CD14-positive monocyte (primary cell): ENCODE results near the gene BDH1. TPM values are rescaled to one million over a fixed set of nuclear protein-coding genes. Genes with fewer than 3 reads are reported as not detected.

ENCODE experiments used
- DNase-seq, 3 donors: peaks; one replicate each; pipeline ENCODE4 v3.0.0-alpha.2; 2011 to 2022
- H2AFZ ChIP-seq: 2 replicates; pipeline ENCODE4 v1.6.0; 2012; ENCODE audit warnings: mild to moderate bottlenecking, low read depth, low read length, inconsistent platforms; ENCODE audit not compliant: insufficient read depth, poor library complexity, severe bottlenecking
- H3K27ac ChIP-seq, 2 donors: 1 replicate in 1 of 2; 2 replicates in 1 of 2; pipeline ENCODE4 v1.5.1; 2012 to 2013; ENCODE audit warnings: low read length in 2 of 2, control low read depth in 1 of 2, inconsistent platforms in 1 of 2, low read depth in 1 of 2, mild to moderate bottlenecking in 1 of 2
- H3K27me3 ChIP-seq, 2 donors: one replicate each; pipeline versions ENCODE4 v1.6.0 to v1.6.1; 2011 to 2013; ENCODE audit warnings: low read length in 2 of 2; ENCODE audit not compliant: control insufficient read depth in 2 of 2, insufficient read depth in 2 of 2
- H3K36me3 ChIP-seq, 2 donors: replicated peaks in 1 of 2; 1 replicate in 1 of 2; 2 replicates in 1 of 2; pipeline versions ENCODE4 v1.5.1 to v1.6.1; 2012 to 2013; ENCODE audit warnings: low read length in 2 of 2, control low read depth in 1 of 2, inconsistent platforms in 1 of 2, mild to moderate bottlenecking in 1 of 2; ENCODE audit not compliant: insufficient read depth in 2 of 2, control insufficient read depth in 1 of 2
- H3K4me1 ChIP-seq, 2 donors: 1 replicate in 1 of 2; 2 replicates in 1 of 2; pipeline versions ENCODE4 v1.5.1 to v1.6.1; 2012 to 2013; ENCODE audit warnings: low read length in 2 of 2, control low read depth in 1 of 2, inconsistent platforms in 1 of 2, mild to moderate bottlenecking in 1 of 2, moderate library complexity in 1 of 2; ENCODE audit not compliant: insufficient read depth in 2 of 2, control insufficient read depth in 1 of 2
- H3K4me2 ChIP-seq: replicated peaks from 2 replicates; pipeline ENCODE3; 2012; ENCODE audit warnings: low read length, moderate library complexity, mild to moderate bottlenecking; ENCODE audit not compliant: poor library complexity, severe bottlenecking; ENCODE audit errors: extremely low read depth
- H3K4me3 ChIP-seq, 3 experiments: fragments of 200-600 bp in 1 of 3; sonication (generic) in 1 of 3; replicated peaks in 1 of 3; 1 replicate in 2 of 3; 2 replicates in 1 of 3; pipeline ENCODE4 v1.5.1; 2011 to 2013; ENCODE audit warnings: low read length in 3 of 3, mild to moderate bottlenecking in 3 of 3, control low read depth in 2 of 3, low read depth in 2 of 3, inconsistent platforms in 1 of 3, moderate library complexity in 1 of 3
- H3K79me2 ChIP-seq: 2 replicates; pipeline ENCODE4 v1.6.0; 2012; ENCODE audit warnings: mild to moderate bottlenecking, control low read depth, inconsistent platforms, low read length, moderate library complexity; ENCODE audit not compliant: insufficient read depth
- H3K9ac ChIP-seq: 2 replicates; pipeline ENCODE4 v1.6.0; 2017; ENCODE audit warnings: low read length, mild to moderate bottlenecking; ENCODE audit not compliant: insufficient read depth, poor library complexity, severe bottlenecking
- H3K9me3 ChIP-seq, 2 donors: replicated peaks in 1 of 2; 1 replicate in 1 of 2; 2 replicates in 1 of 2; pipeline versions ENCODE4 v1.5.1 to v1.6.1; 2012 to 2013; ENCODE audit warnings: low read length in 2 of 2, control low read depth in 1 of 2; ENCODE audit not compliant: control insufficient read depth in 1 of 2, insufficient read depth in 1 of 2
- H4K20me1 ChIP-seq: 2 replicates; pipeline ENCODE4 v1.6.0; 2012; ENCODE audit warnings: mild to moderate bottlenecking, low read length, control low read depth, moderate library complexity; ENCODE audit not compliant: insufficient read depth
- H3K27ac Mint-ChIP-seq, 7 donors: one replicate each; pipeline ENCODE4 v1.8.0; 2020; ENCODE audit warnings: mild to moderate bottlenecking in 7 of 7, mixed read lengths in 7 of 7, moderate library complexity in 6 of 7, inconsistent platforms in 2 of 7
- H3K27me3 Mint-ChIP-seq, 3 donors: one replicate each; pipeline ENCODE4 v1.8.0; 2021 to 2022; ENCODE audit warnings: low read depth in 3 of 3, mild to moderate bottlenecking in 3 of 3, mixed read lengths in 3 of 3, moderate library complexity in 3 of 3, inconsistent platforms in 1 of 3
- H3K36me3 Mint-ChIP-seq, 2 donors: one replicate each; pipeline ENCODE4 v1.8.0; 2020; ENCODE audit warnings: mixed read lengths in 2 of 2, inconsistent platforms in 1 of 2, mild to moderate bottlenecking in 1 of 2
- H3K4me1 Mint-ChIP-seq: one replicate; pipeline ENCODE4 v1.8.0; 2020; ENCODE audit warnings: mild to moderate bottlenecking, mixed read lengths
- H3K4me3 Mint-ChIP-seq, 2 donors: one replicate each; pipeline ENCODE4 v1.8.0; 2020; ENCODE audit warnings: mild to moderate bottlenecking in 2 of 2, mixed read lengths in 2 of 2, moderate library complexity in 1 of 2
- H3K9me3 Mint-ChIP-seq, 7 donors: one replicate each; pipeline ENCODE4 v1.8.0; 2020 to 2022; ENCODE audit warnings: mixed read lengths in 7 of 7, mild to moderate bottlenecking in 6 of 7, moderate library complexity in 6 of 7, inconsistent platforms in 2 of 7
- WGBS: methylation state at CpG from one replicate; pipeline ENCODE4 v1.1.5; 2013; ENCODE audit warnings: missing lambda C conversion rate; ENCODE audit not compliant: insufficient coverage; 5-methylcytosine and 5-hydroxymethylcytosine counted together
- intact Hi-C, 2 donors: fragments of 100-400 bp; cut with micrococcal nuclease; formaldehyde crosslinking; loops; one replicate each; pipeline versions ENCODE4 v1.15.0 to v1.15.1; 2023
- polyA plus RNA-seq, 3 donors: library from polyadenylated mRNA; depleted of rRNA in 1 of 3; unstranded in 2 of 3; stranded (reverse) in 1 of 3; fragments of 300-500 nt in 2 of 3; fragments of >200 nt in 1 of 3; fragmentation: Illumina TruSeq in 2 of 3; gene quantifications; 1 replicate in 2 of 3; 2 replicates in 1 of 3; pipeline ENCODE4 v1.2.3, GENCODE V29; 2012 to 2021
- TF ChIP-seq, protein P1 (sequence below): fragments of 200-600 bp; IDR thresholded peaks from one replicate; pipeline ENCODE4 v1.8.0; 2022; ENCODE audit warnings: antibody characterized with exemption, mild to moderate bottlenecking

Gene BDH1
- polyA plus RNA-seq, 3 donors = 2.8 to 5.3 (median 5.2) TPM

DNA sequence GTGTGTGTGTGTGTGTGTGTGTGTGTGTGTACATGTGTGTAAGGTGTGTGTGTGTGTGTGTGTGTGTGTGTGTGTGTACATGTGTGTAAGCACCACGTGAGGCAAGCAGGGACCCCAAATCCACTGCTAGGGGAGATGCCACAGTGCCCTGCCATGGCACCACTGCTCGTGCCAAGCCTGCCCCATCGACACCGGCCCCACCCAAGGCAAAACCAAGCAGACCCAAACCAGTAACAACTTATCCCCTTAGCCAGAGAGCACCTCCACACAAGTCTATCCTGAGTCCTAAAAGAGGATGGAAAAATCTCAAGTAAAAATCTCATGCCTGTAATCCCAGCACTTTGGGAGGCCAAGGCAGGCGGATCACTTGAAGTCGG lies 45.1 kb downstream of the BDH1 start:
- 95% methylated on average over 3 of the region's 6 CpGs for WGBS

DNA sequence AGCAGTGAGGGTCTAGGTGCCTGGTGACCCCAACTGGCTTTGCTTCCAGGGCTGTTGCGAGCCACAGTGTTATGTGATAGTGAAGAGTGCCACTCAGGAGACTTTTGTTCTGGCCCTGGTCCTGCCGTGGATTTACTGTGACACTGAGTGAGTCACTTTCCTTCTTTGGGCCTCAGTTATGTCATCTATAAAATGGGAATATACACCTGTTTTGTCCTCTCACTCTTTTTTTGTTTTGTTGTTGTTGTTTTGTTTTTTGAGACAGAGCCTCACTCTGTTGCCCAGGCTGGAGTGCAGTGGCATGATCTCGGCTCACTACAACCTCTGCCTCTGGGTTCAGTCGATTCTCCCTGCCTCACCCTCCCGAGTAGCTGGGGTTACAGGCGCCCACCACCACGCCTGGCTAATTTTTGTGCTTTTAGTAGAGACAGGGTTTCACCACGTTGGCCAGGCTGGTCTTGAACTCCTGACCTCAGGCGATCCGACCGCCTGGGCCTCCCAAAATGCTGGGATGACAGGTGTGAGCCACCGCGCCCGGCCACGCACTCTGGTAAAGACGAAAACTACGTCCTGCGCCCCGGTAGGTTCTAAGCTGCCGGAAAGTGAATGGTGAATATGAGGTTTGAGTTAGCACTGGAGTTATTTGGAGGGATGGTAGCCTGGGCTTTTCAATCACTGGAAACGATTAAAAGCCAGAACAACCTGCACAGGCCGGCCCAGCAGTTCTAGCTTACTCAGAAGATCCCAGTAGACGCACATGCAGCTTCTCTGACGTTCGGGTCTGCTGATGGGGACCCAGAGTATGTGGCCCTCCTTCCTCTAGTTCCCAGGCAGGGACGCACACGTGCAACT lies 46.6 kb downstream of the BDH1 start:
- peak overlapping the region; percentile 53 to 94 for H3K4me3 Mint-ChIP-seq
- H2AFZ ChIP-seq = peak overlapping the region; percentile 87
- WGBS = 94% methylated on average over 25 of the region's 27 CpGs

More for the DNA sequence above, 45.1 kb downstream of the BDH1 start:
- Histone ChIP-seq H3K79me2 (no peaks in the 10 kb centered on the region), H3K4me3 (no peak overlapping the region), H3K4me1 (peaks cover 8 to 9% of the 10 kb centered on the region in 2 donors), H3K27ac (no peak overlapping the region), H3K4me2 (no peak overlapping the region), H4K20me1 (no peaks in the 10 kb centered on the region), H2AFZ (no peak overlapping the region), H3K27me3 (peaks cover 0 to 3% of the 10 kb centered on the region in 2 donors), H3K36me3 (peaks cover 29 to 37% of the 10 kb centered on the region in 2 donors), H3K9ac (no peak overlapping the region), H3K9me3 (no peaks in the 10 kb centered on the region)
- intact Hi-C loops = loop anchor here in 1 of 2 donors (2.0 kb wide), 1 partner anchor 252 kb away; no protein-coding TSS in a partner anchor
- Mint-ChIP-seq H3K36me3 (peaks cover 33 to 34% of the 10 kb centered on the region in 2 donors), H3K4me3 (no peak overlapping the region), H3K27me3 (peaks cover 2 to 3% (median 2%) of the 10 kb centered on the region in 3 donors), H3K9me3 (no peaks in the 10 kb centered on the region), H3K27ac (no peak overlapping the region), H3K4me1 (peaks cover 7% of the 10 kb centered on the region)
- DNase-seq = no peak
- TF ChIP-seq, protein P1, sequence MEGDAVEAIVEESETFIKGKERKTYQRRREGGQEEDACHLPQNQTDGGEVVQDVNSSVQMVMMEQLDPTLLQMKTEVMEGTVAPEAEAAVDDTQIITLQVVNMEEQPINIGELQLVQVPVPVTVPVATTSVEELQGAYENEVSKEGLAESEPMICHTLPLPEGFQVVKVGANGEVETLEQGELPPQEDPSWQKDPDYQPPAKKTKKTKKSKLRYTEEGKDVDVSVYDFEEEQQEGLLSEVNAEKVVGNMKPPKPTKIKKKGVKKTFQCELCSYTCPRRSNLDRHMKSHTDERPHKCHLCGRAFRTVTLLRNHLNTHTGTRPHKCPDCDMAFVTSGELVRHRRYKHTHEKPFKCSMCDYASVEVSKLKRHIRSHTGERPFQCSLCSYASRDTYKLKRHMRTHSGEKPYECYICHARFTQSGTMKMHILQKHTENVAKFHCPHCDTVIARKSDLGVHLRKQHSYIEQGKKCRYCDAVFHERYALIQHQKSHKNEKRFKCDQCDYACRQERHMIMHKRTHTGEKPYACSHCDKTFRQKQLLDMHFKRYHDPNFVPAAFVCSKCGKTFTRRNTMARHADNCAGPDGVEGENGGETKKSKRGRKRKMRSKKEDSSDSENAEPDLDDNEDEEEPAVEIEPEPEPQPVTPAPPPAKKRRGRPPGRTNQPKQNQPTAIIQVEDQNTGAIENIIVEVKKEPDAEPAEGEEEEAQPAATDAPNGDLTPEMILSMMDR = no peak

More for the DNA sequence above, 46.6 kb downstream of the BDH1 start:
- Histone ChIP-seq H3K79me2 (no peaks in the 10 kb centered on the region), H3K4me3 (no peak overlapping the region), H3K9ac (peak overlapping the region; percentile 43), H3K4me2 (peak overlapping the region; percentile 90), H3K27me3 (peaks cover 0 to 3% of the 10 kb centered on the region in 2 donors), H4K20me1 (no peaks in the 10 kb centered on the region), H3K4me1 (peaks cover 8 to 9% of the 10 kb centered on the region in 2 donors), H3K36me3 (peaks cover 24 to 27% of the 10 kb centered on the region in 2 donors), H3K9me3 (no peaks in the 10 kb centered on the region), H3K27ac (no peak overlapping the region)
- Mint-ChIP-seq H3K9me3 (no peaks in the 10 kb centered on the region), H3K27me3 (peaks cover 2 to 3% (median 2%) of the 10 kb centered on the region in 3 donors), H3K4me1 (peaks cover 9% of the 10 kb centered on the region), H3K36me3 (peaks cover 23 to 24% of the 10 kb centered on the region in 2 donors), H3K27ac (no peak overlapping the region)
- DNase-seq = no peak
- TF ChIP-seq, protein P1 = no peak
- intact Hi-C loops = loop anchor here in 1 of 2 donors (2.0 kb wide), 1 partner anchor 252 kb away; no protein-coding TSS in a partner anchor
